HG02943 (cell line): Measurements from ENCODE around the gene GLCCI1.
A peak's percentile ranks its signal among the peaks of the same experiment; 100 is the strongest.
"Not testable (repeated sequence)": the region's sequence is repeated elsewhere in the genome, so short reads cannot be mapped to it uniquely, and the experiment has no call there.

Experiments
- ATAC-seq: cut with Tn5 transposase; IDR thresholded peaks from one replicate; pipeline ENCODE4 v1.9.1; 2021; ENCODE audit warnings: mild to moderate bottlenecking, low read depth, moderate library complexity; ENCODE audit not compliant: unreplicated experiment

The GLCCI1 gene

GRCh38 chr7:7984424-7984823, 15.8 kb downstream of the GLCCI1 start:
- ATAC-seq: no peak

GRCh38 chr7:7988706-7989105, 20.1 kb downstream of the GLCCI1 start:
- ATAC-seq: no peak

- no peak for ATAC-seq
Measured at GRCh38 chr7:7989133-7989532, 20.5 kb downstream of the GLCCI1 start.

GRCh38 chr7:7989616-7990440, 21.2 kb downstream of the GLCCI1 start:
- ATAC-seq: no peak

- no peak for ATAC-seq
Measured at GRCh38 chr7:7990441-7990761, 21.8 kb downstream of the GLCCI1 start.

- no peak for ATAC-seq
Measured at GRCh38 chr7:7992506-7992905, 23.9 kb downstream of the GLCCI1 start.

- not testable (repeated sequence) for ATAC-seq
Measured at GRCh38 chr7:7995348-7995747, 26.8 kb downstream of the GLCCI1 start.

- no peak for ATAC-seq
Measured at GRCh38 chr7:7996568-7996967, 28.0 kb downstream of the GLCCI1 start.

GRCh38 chr7:8000315-8000941, 31.8 kb downstream of the GLCCI1 start:
- no peak for ATAC-seq

GRCh38 chr7:8003077-8003476, 34.5 kb downstream of the GLCCI1 start:
- ATAC-seq: no peak

- ATAC-seq: no peak
Measured at GRCh38 chr7:8005279-8005678, 36.7 kb downstream of the GLCCI1 start.

GRCh38 chr7:8014399-8014798, 45.8 kb downstream of the GLCCI1 start:
- no peak for ATAC-seq

GRCh38 chr7:8015100-8015745, 46.6 kb downstream of the GLCCI1 start:
- no peak for ATAC-seq

GRCh38 chr7:8015746-8016120, 47.1 kb downstream of the GLCCI1 start:
- ATAC-seq: no peak

- no peak for ATAC-seq
Measured at GRCh38 chr7:8017423-8017822, 48.8 kb downstream of the GLCCI1 start.

- no peak for ATAC-seq
Measured at GRCh38 chr7:8018961-8019360, 50.4 kb downstream of the GLCCI1 start.

GRCh38 chr7:8022628-8023027, 54.0 kb downstream of the GLCCI1 start:
- no peak for ATAC-seq

GRCh38 chr7:8035192-8035591, 66.6 kb downstream of the GLCCI1 start:
- ATAC-seq: no peak

- ATAC-seq: peak; percentile 54
Measured at GRCh38 chr7:8035647-8036518, 67.3 kb downstream of the GLCCI1 start.

- no peak for ATAC-seq
Measured at GRCh38 chr7:8037151-8037550, 68.6 kb downstream of the GLCCI1 start.
